ENCODE data around the gene ARHGAP15.

Gene ARHGAP15

GRCh38 chr2:143545949-143546255, 416.7 kb downstream of the ARHGAP15 start:
- no peak for DNase-seq

DNA sequence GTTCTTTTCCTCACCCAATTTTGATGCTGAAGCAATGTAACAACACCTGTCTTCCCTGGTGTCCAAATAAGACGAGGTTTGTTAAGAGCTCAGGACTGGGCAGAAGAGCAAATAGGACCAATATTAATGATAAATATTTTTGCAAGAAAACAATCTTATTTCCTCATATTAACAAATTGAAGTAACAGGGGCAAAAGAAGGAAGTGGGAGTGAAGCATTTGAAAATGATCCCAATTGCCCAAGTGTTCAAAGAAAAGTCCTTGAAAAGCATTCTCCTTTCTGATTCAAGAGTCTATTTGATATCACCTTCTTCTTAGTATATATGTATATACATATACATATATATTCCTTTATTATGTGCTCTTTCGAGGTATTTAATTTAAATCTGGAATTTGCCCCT, 418.8 kb downstream of the ARHGAP15 start:
- DNase-seq = no peak

GRCh38 chr2:143550500-143550899, 421.3 kb downstream of the ARHGAP15 start:
- no peak for DNase-seq

DNA sequence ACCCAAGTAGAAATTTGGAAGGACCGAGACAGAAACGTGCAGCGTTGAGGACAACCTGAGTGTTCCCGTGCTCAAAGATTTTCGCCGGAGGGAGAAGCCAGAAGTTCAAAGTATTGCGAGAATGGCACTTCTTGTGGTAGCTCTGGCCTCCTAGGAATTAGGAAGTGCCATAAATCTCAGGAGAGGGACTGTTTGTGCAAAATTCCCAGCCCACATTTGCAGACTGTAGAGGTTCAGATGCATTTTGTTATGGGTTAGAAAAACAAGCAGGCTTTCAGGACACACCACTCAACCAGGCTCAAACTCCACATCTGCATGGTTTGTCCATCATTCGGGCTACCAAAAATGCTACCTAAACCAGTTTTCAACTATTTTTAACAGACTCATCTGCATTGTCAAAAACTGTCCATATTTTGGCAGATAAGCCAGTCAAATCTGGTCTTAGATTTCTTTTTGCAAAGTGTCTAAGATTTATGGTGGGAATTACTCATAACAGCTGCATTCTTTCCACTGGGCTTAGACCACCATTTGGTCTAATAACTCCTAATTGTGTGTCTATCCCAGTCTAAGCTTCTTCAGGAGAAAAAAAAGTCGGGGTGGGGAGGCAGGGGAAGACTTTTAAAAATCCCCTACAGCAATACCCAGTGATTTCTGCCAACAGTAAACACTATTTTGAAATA, 422.9 kb downstream of the ARHGAP15 start:
- no peak for DNase-seq

DNA sequence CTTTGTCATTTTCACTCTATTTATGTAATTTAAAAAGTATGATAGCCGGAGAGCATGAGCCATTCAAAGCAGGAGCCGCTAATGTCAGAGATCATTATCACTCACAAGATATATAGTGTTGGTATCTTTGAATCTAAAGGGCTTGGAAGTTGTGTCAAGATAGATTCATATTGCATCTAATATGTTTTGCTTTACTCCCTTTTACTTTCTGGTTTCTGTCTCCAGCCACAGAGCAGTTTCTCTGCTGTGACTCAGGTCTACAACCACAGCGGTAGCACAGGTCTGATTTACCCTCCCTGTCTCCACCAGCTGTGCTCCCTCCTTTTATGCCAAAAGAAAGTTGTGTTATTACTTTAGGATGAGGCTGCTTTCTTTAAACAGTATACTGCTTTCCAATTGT, 424.0 kb downstream of the ARHGAP15 start:
- DNase-seq = no peak

- no peak for DNase-seq
Observed at GRCh38 chr2:143558665-143559064, 429.4 kb downstream of the ARHGAP15 start.

GRCh38 chr2:143559147-143559546, 429.9 kb downstream of the ARHGAP15 start:
- DNase-seq = no peak

- no peak for DNase-seq
Observed at GRCh38 chr2:143560724-143561123, 431.5 kb downstream of the ARHGAP15 start.

- no peak for DNase-seq
Observed at GRCh38 chr2:143564419-143564818, 435.2 kb downstream of the ARHGAP15 start.

- DNase-seq = no peak
Observed at GRCh38 chr2:143571747-143572146, 442.5 kb downstream of the ARHGAP15 start.

GRCh38 chr2:143572421-143572820, 443.2 kb downstream of the ARHGAP15 start:
- DNase-seq = no peak

- DNase-seq = no peak
Observed at GRCh38 chr2:143574069-143574468, 444.9 kb downstream of the ARHGAP15 start.

DNA sequence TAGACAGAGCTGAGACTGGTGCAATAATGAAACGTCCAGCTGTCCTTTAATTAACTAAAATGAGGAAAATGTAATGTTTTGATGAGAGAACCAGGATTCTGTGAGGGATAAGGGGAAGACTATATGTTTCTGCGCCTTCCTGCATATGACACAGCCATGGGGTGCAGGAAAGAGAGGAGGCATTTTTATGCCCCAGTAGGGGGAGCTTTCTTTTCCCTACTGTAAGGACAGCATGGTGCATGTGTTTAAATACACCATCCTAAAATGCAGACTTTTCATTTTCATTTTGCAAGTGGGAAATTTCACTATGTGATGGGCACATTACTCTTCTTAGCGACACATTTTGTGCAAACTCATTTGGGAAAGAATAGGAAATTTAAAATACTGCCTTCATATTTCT, 446.1 kb downstream of the ARHGAP15 start:
- no peak for DNase-seq

GRCh38 chr2:143577489-143577888, 448.3 kb downstream of the ARHGAP15 start:
- DNase-seq = no peak

DNA sequence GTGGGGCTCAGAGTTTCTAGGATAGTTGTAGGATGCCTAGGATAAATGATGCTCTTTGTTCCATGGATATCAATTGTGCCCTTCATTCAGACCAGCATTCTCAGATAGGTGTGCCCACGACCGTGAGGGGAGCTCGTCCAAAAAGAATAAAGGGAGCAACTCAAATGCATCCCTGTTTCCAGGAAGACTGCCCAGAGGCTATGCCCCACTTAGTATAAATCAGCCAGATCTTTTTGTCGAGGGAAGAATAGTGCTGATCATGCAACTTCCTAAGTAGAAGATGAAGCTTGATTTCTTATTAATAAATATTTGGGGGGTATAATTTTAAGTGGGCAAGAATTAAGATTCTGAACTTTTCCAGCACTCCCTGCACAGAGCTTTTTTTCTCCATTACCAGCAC, 450.2 kb downstream of the ARHGAP15 start:
- DNase-seq = no peak

- DNase-seq = no peak
Observed at GRCh38 chr2:143581134-143581533, 451.9 kb downstream of the ARHGAP15 start.

GRCh38 chr2:143582046-143582747, 453.0 kb downstream of the ARHGAP15 start:
- no peak for DNase-seq

DNA sequence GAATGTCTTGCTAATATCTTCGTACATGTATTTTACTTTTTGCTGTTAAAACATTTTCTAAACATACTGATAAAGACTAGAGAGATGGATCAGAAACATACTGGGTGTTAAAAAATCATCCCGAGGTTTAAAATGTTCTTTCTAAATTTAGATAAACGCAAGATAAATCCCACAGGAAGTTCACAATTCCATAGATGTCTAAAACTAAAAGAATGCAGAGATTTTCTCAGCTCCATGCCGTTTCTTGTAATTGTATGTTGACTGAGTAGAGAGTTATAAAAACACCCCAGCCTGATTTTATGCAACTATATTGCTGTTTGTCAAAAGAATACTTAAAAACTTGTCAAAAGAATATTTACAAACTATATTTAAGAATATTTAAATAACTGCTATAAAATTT, 455.7 kb downstream of the ARHGAP15 start:
- no peak for DNase-seq

DNA sequence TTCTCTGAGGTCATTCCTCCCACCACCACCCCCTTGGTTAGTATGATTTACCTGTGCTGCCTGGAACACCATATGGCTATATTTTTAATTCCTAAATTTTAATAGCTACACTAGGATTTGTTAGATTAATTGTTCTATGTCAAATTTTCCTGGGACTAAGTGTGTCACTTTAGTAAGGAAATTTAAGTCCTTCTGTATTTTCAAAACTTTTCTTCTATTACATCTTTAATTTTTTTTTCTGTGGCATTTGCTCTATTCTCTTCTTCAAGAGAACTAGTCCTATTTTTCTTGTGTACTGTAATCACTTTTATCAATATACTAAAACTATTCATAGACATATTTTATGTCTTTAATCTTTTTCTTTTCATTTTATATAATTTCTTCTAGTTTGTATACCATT, 456.9 kb downstream of the ARHGAP15 start:
- DNase-seq = no peak

- DNase-seq = no peak
Observed at GRCh38 chr2:143588746-143589145, 459.5 kb downstream of the ARHGAP15 start.

- DNase-seq = no peak
Observed at GRCh38 chr2:143594161-143594560, 464.9 kb downstream of the ARHGAP15 start.

DNA sequence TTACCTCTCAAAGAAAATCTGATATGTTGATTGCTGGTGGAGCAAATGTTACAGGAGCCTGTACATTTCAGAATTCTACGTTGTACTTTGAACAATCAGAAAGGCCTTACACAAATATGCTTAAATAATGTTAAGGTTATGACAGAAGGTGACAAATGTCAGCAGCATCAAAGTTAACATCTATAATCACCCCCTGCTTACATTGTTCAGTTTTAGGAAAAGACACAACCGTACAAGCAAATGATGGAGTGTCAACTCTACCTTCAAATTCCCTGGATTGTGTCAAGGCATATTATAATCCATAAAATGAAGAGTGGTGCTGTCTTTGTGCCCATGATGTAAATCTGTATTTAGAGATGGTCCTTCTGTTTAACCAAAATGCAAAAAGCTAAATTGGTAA, 465.5 kb downstream of the ARHGAP15 start:
- DNase-seq = no peak

GRCh38 chr2:143600116-143600515, 470.9 kb downstream of the ARHGAP15 start:
- no peak for DNase-seq

DNA sequence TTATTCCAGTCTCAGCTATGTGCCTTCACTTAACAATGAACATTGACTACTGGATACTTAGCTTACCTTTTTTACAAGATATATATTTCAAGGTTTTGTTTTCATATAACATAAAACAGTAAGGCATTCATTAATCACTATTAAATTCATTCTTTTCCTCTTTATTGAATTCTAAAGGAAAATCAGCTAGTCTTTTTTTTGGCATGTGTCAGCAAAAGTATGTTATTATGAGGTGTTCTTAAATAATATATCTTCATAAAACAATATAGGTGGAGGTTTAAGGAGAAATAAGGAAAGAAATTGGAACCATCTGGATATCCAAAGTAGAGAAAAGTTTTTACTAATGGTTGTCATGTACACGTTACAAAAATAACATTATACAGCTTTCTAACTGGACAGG, 472.6 kb downstream of the ARHGAP15 start:
- DNase-seq = no peak

Data from effector CD8-positive, alpha-beta T cell (primary cell).